Osteoblast (primary cell): ENCODE measurements around the gene COX14. TPM values are rescaled to one million over a fixed set of nuclear protein-coding genes. Genes with fewer than 3 reads are reported as not detected.

Experiments used
- DNase-seq: peaks from one replicate; pipeline ENCODE4 v3.0.0; 2011; ENCODE audit warnings: low spot score, mixed read lengths; ENCODE audit not compliant: insufficient read length; ENCODE audit errors: missing footprints
- H2AFZ ChIP-seq: 2 replicates; pipeline ENCODE4 v1.6.0; 2011; ENCODE audit warnings: mild to moderate bottlenecking, low read length
- H3K27ac ChIP-seq: 2 replicates; pipeline ENCODE4 v1.5.1; 2011; ENCODE audit warnings: mild to moderate bottlenecking, low read depth, low read length, moderate library complexity
- H3K27me3 ChIP-seq: 2 replicates; pipeline ENCODE4 v1.6.0; 2012; ENCODE audit warnings: mild to moderate bottlenecking, control low read depth, inconsistent platforms, low read length, moderate library complexity; ENCODE audit not compliant: insufficient read depth
- H3K36me3 ChIP-seq: 2 replicates; pipeline ENCODE4 v1.5.1; 2011; ENCODE audit warnings: mild to moderate bottlenecking, low read length, control low read depth, moderate library complexity; ENCODE audit not compliant: insufficient read depth
- H3K4me1 ChIP-seq: 2 replicates; pipeline ENCODE4 v1.5.1; 2011; ENCODE audit warnings: mild to moderate bottlenecking, low read length, control low read depth, moderate library complexity; ENCODE audit not compliant: insufficient read depth
- H3K4me2 ChIP-seq: 2 replicates; pipeline ENCODE4 v1.6.0; 2011; ENCODE audit warnings: mild to moderate bottlenecking, low read length; ENCODE audit not compliant: insufficient read depth
- H3K4me3 ChIP-seq: fragments of 200-600 bp; sonication (generic); 3 replicates; pipeline ENCODE4 v1.5.1; 2012; ENCODE audit warnings: mild to moderate bottlenecking, low read length, inconsistent platforms; ENCODE audit not compliant: insufficient read depth
- H3K79me2 ChIP-seq: 2 replicates; pipeline ENCODE4 v1.6.0; 2012; ENCODE audit warnings: mild to moderate bottlenecking, low read length, control low read depth, inconsistent platforms; ENCODE audit not compliant: insufficient read depth
- H3K9me3 ChIP-seq: 2 replicates; pipeline ENCODE4 v1.5.1; 2011; ENCODE audit warnings: low read depth, low read length, control low read depth
- H4K20me1 ChIP-seq: 2 replicates; pipeline ENCODE4 v1.6.0; 2012; ENCODE audit warnings: mild to moderate bottlenecking, low read length, control low read depth; ENCODE audit not compliant: insufficient read depth
- total RNA-seq: library from RNA; depleted of rRNA; stranded (reverse); fragments of >200 nt; gene quantifications from 2 replicates; pipeline ENCODE4 v1.2.3, GENCODE V29; 2012
- TF ChIP-seq, protein P1 (sequence below): IDR thresholded peaks from 2 replicates; pipeline ENCODE4 v1.5.1; 2011; ENCODE audit warnings: mild to moderate bottlenecking, low read depth, low read length, moderate library complexity; ENCODE audit errors: extremely low read depth

Gene COX14
- total RNA-seq, 1 donor, result 29.0 TPM

DNA sequence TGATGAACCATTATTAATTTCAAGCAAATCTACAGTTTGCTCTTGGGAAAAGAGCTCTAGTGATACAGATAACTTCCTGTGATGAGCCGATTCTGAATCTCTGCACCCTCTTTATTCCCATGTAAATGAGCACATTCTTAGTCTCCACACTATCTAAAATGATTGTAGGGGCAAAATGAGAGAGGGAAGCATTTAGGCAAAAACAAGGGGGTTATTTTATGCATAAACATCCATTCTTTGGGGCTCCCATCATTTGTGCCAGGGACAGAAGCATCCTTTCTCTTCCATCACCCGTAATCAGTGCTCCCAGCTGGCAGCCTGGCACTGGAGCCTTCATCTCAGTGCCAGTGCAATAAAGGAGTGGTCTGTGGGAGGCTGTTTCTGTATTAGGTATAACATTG lies 9.9 kb upstream of the COX14 start:
- H3K27me3 ChIP-seq, result no peaks in the 10 kb centered on the region
- H3K36me3 ChIP-seq, result peaks cover 28% of the 10 kb centered on the region
- H3K4me3 ChIP-seq, result no peak overlapping the region
- H2AFZ ChIP-seq, result no peak overlapping the region
- H3K79me2 ChIP-seq, result no peaks in the 10 kb centered on the region
- H3K4me2 ChIP-seq, result no peak overlapping the region
- DNase-seq, result no peak
- no peaks in the 10 kb centered on the region for H3K9me3 ChIP-seq
- no peaks in the 10 kb centered on the region for H4K20me1 ChIP-seq
- TF ChIP-seq, protein P1, sequence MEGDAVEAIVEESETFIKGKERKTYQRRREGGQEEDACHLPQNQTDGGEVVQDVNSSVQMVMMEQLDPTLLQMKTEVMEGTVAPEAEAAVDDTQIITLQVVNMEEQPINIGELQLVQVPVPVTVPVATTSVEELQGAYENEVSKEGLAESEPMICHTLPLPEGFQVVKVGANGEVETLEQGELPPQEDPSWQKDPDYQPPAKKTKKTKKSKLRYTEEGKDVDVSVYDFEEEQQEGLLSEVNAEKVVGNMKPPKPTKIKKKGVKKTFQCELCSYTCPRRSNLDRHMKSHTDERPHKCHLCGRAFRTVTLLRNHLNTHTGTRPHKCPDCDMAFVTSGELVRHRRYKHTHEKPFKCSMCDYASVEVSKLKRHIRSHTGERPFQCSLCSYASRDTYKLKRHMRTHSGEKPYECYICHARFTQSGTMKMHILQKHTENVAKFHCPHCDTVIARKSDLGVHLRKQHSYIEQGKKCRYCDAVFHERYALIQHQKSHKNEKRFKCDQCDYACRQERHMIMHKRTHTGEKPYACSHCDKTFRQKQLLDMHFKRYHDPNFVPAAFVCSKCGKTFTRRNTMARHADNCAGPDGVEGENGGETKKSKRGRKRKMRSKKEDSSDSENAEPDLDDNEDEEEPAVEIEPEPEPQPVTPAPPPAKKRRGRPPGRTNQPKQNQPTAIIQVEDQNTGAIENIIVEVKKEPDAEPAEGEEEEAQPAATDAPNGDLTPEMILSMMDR, result no peak
- H3K4me1 ChIP-seq, result peaks cover 18% of the 10 kb centered on the region
- no peak overlapping the region for H3K27ac ChIP-seq

DNA sequence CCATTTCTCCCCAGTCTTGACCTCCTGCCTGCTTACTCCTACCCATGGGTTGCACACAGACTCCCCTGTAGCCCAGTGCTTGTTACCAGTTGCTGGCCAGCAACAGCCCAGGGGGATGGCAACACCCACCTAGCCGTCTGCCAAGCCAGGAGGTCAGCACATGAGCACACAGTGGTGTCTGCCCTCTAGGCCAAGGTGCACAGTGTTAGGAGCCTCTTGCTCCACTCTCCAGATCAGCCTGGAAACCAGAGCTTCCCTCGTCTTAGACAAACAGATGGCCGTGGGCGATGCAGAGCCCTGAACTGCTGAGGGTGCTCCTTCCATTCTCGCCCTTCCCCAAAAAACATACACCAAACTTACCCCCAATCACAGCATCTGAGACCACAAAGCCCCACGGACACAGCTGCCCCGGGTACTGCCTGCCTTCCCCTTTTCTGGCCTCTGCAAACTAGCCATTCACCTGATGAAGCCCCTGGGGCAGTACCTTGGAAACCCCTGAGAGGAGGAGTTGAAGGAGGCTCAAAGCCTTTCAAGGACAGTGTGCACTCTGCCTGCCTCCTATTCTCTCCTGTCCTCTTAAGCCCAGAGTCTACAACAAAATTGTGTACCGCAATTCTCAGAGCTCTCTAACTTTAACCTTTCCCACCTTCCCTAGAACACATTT lies 9.3 kb upstream of the COX14 start:
- H3K27ac ChIP-seq, result no peak overlapping the region
- TF ChIP-seq, protein P1, result no peak
- H3K4me2 ChIP-seq, result no peak overlapping the region
- peaks cover 18% of the 10 kb centered on the region for H3K4me1 ChIP-seq
- no peak for DNase-seq
- peaks cover 24% of the 10 kb centered on the region for H3K36me3 ChIP-seq
- no peaks in the 10 kb centered on the region for H3K27me3 ChIP-seq
- no peaks in the 10 kb centered on the region for H3K79me2 ChIP-seq
- no peak overlapping the region for H2AFZ ChIP-seq
- H4K20me1 ChIP-seq, result no peaks in the 10 kb centered on the region
- H3K9me3 ChIP-seq, result no peaks in the 10 kb centered on the region
- no peak overlapping the region for H3K4me3 ChIP-seq

DNA sequence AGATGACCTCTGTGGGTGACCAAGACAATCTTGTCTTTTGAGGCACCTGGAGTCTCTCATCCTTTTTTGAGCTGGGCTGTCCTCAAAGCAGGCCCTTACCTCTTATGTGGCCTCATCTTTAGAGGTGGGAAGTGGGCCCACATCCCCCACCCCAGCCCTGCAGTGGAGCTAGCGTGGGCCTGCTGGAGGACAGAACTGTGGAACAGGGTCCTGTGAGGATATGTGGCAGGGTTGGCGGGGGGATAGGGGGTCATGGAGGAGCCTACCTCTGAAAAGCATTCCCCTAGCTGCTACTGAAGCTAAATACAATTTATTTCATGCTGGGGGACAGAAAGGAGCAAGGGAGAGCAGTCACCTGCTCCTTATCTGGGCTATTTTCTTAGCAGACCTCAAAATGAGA lies 8.7 kb upstream of the COX14 start:
- H3K79me2 ChIP-seq, result no peaks in the 10 kb centered on the region
- no peak overlapping the region for H2AFZ ChIP-seq
- H3K4me1 ChIP-seq, result peaks cover 18% of the 10 kb centered on the region
- H3K36me3 ChIP-seq, result peaks cover 18% of the 10 kb centered on the region
- H3K4me3 ChIP-seq, result no peak overlapping the region
- TF ChIP-seq, protein P1, result no peak
- H3K27ac ChIP-seq, result no peak overlapping the region
- no peaks in the 10 kb centered on the region for H3K27me3 ChIP-seq
- H4K20me1 ChIP-seq, result no peaks in the 10 kb centered on the region
- no peak for DNase-seq
- no peaks in the 10 kb centered on the region for H3K9me3 ChIP-seq
- H3K4me2 ChIP-seq, result no peak overlapping the region

DNA sequence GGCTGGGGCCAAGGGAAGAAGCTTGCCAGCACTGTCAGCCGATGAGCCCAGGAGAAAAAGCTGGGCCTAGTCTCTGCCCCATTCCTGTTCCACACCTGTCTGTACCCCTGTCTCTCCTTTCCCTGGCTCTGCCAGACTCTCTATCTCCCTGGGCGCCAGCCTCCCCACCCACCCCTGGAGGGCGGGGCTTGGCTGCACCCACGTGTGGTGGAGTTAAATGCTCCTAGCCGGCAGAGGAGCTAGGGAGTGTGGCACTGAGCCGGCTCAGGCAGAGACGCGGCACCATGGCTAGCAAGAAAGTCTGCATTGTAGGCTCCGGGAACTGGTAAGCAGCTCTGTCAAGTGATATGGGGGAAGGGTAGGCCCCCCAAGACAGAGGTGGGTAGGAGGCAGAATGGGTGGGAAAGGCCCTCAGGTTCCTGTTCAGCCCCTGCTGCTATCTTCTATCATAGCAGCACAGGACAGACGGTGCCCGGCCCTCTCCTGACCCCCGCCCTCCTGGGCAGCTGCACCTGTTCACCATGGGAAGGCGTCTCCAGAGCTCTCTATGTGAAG lies 8.2 kb upstream of the COX14 start, which contains the start of gene GPD1:
TSS of gene GPD1 (plus strand) at position 242 of the 555 bp plus-strand sequence. CDS start at position 285, 43 bp downstream.
- peak; percentile 95 for DNase-seq
- Histone ChIP-seq H3K4me1 (peaks cover 18% of the 10 kb centered on the region), H3K27me3 (no peaks in the 10 kb centered on the region), H3K36me3 (peaks cover 13% of the 10 kb centered on the region), H2AFZ (peak within 1 kb of the TSS; percentile 29), H3K79me2 (no peaks in the 10 kb centered on the region), H3K27ac (no peak within 1 kb of the TSS), H3K4me2 (peak within 1 kb of the TSS; percentile 58), H3K4me3 (peak within 1 kb of the TSS; percentile 25), H3K9me3 (no peaks in the 10 kb centered on the region), H4K20me1 (no peaks in the 10 kb centered on the region)
- TF ChIP-seq, protein P1, result no peak
